Measurements from ENCODE around the gene HIBCH.
"Not testable (repeated sequence)": the region's sequence is repeated elsewhere in the genome, so short reads cannot be mapped to it uniquely, and the experiment has no call there.

The HIBCH gene

DNA sequence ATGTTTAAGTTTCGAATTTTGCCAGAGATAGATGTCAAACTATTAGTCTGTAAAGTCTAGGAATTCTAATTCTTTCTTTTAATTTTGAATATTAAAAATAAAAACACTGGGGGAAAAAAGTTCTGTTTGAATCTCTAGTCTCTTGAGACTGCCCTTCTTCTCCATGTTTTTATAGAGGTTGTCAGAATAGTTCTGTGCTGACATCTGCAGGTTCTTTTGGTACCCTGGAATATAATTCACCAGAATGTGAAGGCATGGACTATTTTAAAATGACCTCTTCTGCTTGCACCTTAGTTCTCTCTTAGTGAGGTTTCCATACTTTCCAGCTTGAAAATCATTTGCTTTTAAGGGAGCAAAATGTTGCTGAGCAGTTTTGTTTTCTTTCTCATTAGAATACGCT, 136.1 kb downstream of the HIBCH start:
- no peak for DNase-seq

DNA sequence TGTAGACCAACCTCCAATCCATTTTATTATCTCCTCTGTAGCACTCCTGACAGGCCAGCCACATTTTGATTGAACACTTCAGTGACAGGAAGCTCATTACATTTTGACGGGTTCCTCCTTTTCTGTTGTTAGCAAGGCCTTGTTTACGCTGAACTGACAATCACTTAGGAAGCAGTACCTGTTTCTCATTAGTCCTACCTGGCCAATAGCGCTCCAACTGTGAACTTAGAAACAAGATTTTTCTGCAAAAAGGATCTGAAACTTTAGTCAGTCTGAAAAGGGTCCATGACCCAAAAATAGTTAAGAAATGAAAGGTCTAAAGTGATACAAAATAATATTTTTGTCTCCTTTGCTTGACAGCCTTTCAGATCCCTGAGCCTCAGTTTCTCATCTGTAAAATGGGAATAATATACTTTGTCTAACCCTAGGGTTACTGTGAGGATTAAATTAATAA, 137.5 kb downstream of the HIBCH start:
- DNase-seq, result no peak

DNA sequence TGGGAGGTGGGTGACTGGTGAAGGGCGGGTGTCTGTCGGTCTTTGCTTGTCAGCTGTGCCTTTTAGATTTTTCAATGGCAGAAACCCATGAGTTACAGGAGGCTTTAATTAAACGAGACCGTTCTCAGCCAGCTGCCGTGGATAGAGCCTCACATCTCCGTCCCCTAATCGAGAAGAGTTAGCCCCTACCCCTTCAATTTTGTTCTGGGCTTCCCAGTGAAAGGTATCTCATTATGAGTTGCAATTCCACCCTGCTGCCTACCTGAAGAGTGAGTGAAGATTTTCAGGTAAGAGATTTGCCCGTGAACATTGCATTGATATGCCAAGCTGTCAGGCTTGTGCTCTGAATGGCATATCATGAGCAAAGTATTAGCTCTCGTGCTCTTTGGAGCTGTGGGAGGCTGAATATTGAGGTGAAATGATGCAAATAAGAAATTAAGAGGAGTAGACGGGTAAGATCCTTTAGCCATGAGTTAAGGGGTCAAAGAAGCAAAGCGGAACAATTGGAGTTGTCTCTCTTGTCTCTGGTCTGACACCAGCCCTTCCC, 138.4 kb downstream of the HIBCH start:
- DNase-seq, result no peak

DNA sequence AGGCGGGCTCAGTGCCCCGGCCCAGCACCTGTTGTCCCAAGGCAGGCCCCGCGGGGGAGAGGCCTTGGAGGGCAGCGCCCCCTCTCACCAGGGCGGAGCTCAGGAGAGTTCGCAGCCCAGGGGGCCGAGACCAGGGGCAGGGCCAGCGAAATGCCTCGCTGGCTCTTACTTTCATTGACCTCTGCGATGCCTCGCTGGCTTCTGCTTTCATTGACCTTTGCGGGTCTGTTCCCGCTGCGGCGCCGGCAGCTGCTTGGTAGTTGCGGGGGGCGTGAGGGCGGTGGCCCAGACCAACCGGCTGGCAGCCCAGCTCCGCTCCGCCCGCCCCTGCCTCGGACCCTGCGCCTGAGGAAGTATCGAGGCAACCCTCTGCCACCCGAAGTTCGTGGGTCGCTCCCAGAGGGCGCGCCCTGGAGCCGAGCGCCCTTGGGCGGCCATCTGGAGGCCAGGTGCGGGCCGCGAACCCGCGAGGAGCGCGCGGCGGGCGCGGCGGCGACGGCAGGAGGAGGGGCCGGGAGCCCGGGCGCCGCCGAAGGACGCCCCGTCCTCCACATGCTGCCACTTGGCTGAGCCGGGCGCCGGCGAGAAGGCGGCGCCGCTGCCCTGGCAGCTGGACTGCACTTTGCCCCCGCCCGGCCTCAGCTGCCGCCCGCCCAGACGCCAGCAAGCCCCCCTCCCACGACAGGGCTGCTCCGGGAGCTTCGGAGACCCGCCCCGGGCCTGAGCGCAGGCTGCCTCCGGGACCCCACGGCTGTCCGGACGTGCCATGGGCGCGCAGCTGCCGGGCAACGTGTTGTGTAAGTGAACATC, 139.1 kb downstream of the HIBCH start:
- DNase-seq, result no peak

DNA sequence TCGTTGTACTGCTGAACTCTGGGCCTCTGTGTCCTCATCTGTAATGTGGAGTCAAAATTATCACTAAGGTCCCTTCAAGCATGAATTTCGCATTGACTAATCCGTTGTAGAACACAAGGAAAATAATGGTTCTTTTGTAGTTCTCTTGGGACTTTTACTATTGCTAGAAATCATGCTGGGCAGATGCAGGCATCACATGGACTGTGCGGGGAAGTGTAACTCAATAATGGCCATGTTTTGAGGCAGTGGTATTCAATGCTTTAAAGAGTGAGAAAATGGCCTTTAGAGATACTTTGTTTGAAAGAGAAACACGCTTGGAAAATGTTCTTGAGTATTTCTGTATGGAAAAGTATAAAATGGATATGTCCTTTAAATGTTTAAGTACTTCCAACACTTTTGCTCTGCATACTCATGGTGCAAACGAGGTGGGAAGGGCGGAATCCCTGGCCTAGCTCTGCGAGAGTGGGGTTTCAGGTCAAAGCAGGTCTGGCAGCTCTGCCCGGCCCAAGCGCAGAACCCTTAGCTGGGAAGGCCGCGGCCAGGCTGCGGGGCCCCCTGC, 139.8 kb downstream of the HIBCH start:
- no peak for DNase-seq

DNA sequence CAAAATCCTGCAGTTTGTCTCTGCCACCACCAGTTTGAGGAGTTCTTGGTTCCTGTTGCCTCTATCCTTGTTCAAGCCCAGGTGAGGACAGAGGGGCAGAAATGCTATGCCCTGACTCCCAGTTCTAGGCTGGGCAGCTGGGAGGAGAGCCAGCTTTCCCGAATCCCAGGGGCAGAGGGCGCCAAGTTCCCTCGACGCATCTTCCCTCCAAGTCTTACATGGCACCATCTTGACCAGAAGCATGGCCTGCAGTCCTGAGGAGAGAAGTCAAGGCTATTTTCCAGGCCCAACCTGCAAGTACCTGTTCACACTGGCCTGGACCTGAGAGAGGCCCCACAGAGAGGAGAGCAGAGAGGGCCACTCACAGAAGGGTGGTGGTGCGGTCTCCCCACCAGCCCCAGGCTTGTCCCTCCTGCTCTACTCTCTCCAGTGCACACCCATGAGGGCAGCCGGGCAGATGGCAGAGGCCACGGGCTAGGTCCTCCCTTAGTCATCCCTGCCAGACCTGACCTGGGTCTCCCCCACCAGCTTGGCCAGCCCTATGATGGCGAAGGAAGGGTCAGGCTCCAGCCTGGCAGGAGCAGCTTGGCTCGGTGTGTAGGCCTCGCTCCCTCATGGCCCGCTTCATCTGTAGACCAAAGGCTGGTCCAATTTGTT, 141.4 kb downstream of the HIBCH start:
- no peak for DNase-seq

DNA sequence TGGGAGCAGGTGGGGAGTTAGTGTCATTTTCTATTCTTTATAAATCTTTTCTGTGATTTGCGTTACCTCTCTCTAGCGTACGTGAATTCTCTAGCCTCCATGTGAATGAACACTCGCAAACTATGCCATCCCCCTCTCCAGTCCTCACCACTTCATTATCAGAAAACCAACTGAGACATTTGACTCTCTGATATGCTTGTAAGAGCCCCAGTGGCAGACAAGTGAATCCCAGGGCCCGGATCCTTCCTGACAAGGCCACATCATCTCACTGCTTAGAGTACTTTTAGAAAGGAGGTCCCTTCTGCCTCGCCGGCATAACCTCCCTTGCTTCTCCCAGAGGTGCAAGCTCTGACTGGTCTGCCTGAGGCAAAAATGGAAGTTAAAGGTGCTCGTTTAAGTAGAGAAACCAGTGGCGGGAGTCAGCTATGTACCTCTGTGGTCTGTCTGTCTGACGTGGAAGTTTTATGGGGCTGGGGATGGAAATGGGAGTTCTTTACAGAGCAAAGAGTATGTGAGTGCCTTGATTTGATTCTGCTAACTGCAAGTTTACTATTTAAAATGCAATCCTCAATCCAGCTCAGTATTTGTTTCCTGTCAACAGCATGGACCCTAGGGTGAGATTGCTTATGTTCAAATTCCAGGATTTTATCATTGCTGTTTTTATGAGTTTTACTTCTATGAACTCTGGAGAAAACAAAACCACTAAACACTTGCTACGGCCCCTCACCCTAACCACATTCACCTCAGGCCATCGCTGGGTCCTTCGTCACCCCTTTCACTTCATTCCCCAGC, 142.2 kb downstream of the HIBCH start:
- no peak for DNase-seq

DNA sequence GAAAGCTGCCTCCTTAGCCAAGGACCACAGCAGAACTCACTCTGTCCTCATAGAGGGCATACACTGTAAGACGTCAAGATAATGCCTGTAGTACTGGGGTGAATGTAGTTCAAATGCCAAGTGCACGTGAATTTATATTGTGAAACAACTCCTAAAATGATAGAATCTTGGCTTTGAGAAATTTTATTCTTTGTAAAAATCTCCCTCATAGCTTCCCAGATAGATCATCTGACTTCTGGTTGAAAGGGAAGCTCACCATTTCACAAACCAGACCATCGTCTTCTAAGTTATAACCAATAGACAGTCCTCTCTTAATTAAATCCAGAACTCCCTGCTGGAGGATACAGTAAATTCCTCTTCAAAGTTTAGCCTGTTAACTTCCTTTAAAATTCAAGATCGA, 146.2 kb downstream of the HIBCH start:
- no peak for DNase-seq

DNA sequence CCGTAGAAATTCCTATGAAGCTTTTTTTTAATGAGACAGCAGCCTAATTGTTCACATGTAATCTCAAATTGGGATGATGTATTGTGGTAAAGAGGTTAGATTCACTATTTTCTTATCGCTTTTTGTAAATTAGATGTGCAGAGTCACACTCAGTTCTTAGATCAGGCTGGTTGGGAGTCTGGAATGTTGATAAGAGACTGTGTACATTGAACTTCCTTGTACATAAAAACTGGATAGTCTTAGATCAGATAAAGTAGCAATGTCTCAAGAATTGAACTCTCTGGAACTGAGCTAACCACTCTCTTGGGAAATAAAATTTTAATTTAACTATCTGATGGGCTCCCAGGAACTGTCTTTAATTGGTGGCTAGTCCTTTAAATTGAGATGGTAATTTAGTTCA, 149.0 kb downstream of the HIBCH start:
- no peak for DNase-seq

DNA sequence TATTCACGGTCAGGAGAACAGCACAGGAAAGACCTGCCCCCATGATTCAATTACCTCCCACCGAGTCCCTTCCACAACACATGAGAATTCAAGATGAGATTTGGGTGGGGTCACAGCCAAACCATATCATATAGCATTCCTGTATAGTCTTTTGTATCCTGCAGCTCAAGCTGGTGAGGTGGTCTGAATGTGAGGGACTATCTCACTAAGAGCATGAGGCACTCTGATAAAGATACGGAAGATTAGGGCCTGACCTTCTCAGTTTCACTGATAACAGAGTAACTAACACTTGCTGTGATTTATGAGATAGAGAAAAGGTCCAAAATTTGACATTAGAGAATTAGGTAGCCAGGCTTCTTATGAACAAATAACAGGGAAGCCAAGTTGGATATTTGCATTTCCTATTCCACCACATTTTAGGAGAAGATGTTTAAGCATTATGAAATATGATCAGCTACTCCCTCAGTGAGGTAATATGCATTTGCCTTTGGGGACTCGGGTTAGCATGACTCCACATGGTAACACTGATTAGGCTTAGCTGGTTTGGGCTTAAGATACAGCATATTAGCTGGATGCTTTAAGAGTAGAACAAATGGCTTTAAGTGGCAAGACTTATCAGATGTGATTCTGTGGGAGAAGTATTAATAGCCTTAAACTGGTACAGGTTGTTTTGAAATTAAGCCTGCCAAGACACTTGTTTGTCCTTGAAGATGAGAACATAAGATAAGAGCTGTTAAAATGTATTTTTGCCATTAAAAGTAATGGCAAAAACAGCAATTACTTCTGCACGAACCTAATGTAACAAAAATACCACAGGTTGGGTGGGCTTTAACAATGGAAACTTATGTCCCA, 150.2 kb downstream of the HIBCH start:
- no peak for DNase-seq

DNA sequence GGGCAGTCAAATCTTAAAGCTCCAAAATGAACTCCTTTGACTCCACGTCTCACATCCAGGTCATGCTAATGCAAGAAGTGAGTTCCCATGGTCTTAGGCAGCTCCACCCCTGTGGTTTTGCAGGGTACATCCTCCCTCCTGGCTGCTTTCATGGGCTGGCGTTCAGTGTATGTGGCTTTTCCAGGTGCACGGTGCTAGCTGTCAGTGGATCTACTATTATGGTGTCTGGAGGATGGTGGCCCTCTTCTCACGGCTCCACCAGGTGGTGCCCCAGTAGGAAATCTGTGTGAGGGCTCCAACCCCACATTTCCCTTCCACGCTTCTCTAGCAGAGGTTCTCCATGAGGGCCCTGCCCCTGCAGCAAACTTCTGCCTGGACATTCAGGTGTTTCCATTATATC, 151.9 kb downstream of the HIBCH start:
- no peak for DNase-seq

DNA sequence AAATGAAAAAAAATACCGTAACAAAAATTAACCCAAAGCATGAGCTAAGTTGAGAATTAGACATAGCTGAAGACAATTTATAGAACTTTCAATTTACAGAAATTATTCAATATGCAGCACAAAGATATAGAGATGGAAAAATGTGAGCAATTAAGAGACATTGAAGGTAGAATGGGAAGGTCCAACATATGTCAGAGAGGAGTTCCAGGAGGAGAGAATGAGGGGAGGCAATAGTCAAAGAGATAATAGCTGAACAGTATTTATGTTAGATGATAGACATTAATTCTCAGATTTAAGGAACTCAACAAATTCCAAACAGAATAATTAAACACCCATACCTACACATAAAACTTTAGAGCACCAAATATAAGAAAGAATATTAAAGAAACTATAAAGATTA, 154.1 kb downstream of the HIBCH start:
- no peak for DNase-seq

DNA sequence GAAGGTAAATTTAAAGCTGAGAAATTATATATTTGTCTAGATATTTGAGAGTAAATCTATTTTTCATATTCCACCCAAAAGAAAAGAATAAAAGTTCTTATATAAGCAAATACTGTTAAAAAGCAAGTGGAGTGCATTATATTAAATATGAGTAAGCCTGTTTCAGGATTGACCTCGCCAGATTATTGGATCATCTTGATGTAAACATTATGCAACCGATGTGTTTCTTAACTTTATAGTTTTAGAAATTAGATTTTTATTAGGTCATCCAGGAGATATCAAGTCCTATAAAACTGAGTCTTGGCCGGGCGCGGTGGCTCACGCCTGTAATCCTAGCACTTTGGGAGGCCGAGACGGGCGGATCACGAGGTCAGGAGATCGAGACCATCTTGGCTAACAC, 156.8 kb downstream of the HIBCH start:
- no peak for DNase-seq

DNA sequence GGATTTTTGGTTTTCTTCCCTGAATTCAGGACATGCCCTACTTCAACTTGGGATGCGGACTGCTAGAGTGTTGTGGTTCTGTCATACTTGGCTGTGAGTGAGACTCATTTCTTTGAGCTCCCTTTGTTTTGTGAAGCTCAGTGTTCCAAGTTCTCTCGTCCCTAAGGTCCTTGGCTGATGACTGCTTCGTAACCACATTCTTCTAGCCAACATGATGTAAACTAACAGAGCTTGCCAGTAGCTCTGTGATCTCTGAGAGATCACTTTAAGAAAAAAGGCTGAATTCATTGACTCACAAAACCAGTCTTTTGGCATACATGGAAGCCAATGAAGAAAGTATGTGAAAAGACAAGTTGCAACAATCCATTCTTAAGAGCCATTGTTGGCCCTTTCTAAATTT, 160.2 kb downstream of the HIBCH start:
- no peak for DNase-seq

DNA sequence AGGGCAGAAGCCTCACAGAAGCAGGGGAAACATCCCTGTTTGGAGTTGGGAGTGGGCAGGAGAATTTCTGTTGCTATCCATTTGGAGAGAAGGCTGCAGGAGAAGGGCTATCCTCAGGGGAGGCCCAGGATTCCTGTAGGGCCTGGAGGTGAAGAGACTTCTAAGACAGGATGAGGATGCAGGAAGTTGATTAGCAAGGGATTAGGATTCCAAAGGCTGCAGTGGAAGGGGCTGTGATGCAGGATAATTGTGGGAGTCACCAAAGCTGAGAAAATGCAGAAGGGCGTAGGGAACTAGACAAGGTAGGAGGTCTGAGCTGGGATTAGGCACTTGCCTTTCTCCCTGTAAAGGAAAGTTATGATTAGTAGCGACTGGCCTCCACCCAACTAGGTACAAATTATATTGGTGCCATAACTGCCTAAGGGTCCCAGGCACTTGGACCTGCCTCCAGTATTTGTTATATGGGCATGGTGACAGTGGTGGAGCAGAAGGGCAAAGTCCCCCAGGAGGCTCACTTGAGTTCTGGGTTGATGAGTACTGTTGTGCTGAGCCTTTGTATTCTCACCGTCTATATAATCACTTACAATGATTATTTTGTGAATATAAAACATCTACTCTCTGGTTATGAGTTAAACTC, 160.7 kb downstream of the HIBCH start:
- no peak for DNase-seq

DNA sequence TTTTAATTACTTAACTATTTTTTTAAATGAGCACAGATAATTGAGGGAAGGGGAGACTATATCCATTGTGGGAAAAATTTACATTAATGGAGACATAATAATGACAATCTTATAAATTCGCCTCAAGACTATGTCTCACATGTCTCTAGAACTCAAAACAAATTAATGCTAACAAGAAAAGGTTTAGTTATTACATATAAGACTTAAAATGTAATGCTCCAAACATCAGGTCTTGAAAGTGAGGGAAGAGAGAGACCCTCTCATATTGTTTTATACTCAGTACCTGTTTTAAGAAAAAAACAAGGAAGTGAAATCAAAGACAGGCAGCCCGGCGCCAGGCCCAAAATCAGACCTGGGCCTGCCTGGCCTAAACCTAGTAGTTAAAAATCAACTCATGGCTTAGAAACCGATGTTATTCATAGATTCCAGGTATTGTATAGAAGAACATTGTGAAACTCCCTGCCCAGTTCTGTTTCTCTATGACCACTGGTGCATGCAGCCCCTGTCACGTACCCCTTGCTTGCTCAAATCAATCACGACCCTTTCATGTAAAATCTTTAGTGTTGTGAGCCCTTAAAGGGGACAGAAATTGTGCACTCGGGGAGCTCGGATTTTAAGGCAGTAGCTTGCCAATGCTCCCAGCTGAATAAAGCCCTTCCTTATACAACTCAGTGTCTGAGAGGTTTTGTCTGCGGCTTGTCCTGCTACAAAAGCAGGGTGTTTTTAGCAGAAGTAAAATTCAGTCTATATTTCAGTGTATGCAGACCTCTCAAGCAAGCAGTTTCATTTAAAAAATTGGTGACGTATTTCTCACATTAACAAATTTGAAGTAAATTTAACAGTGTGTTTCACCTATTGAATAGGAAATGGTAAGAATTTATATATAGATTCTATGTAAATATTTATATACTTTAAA, 161.8 kb downstream of the HIBCH start:
- not testable (repeated sequence) for DNase-seq

DNA sequence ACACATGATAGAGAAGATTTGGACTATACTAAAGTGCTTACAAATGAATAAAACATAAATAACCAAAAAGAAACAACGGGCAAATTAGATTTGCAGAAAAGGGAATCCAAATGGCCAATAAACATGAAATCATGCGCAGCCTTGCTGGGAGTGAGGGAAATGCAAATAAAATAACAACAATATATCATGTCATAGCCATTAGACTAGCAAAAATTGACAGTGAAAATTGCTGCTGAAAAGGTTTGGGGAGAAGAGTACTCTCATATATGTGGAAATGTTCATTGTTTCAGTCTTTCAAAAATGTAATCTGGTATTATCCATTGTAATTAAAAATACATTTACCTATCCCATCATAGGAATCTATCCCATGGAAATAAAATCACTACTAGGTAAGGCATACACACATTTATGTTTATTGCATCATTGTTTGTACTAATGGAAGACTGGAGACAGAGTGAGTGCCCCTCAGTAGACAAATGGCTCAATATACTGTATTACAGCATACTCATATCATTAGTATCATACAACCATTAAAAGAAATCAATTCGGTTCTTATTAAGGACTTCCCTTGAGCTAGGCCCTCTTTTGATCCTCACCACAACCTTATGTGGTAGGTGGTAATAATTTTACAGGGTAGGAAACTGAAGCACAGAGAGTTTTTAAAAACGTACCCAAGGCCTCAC, 163.0 kb downstream of the HIBCH start:
- DNase-seq, result no peak

Measured in activated gamma-delta T cell (primary cell).